ENCODE measurements around the gene PTGER1.

DNA sequence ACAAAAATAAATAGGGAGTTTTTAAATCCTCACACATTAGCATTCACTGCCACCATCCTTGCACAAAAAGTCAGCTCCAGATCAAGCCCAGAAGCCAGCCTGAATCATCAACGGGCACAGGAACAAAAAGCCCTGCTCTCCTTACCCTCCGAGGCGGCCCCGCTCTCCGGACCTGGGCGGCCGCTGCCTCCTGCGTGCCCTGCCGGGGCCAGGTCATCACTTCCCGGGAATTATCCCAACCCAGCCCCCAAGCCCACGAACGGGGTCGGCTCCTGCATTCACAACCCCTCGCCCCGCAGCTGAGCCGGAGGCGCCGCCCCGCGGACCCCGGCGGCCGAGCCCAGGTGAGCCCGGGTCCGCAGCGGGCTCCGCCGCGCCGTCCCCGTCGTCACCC, 42.3 kb upstream of the PTGER1 start:
- TF ChIP-seq CTCF (IDR thresholded peaks at IDR 0.05; ENCODE audit: low read depth, low read length, missing input control) (no peak), FOXA2 (IDR thresholded peaks at IDR 0.05) (no peak), JUND (IDR thresholded peaks at IDR 0.05) (no peak), EGR1 (IDR thresholded peaks at IDR 0.05; ENCODE audit: low read depth in 2 of 2) (no peak), ATF3 (IDR thresholded peaks at IDR 0.05) (no peak), YY1 (IDR thresholded peaks at IDR 0.05) (no peak), HNF4A (conservative IDR thresholded peaks at IDR 0.05) (no peak)
- TF ChIP-seq, protein P1, sequence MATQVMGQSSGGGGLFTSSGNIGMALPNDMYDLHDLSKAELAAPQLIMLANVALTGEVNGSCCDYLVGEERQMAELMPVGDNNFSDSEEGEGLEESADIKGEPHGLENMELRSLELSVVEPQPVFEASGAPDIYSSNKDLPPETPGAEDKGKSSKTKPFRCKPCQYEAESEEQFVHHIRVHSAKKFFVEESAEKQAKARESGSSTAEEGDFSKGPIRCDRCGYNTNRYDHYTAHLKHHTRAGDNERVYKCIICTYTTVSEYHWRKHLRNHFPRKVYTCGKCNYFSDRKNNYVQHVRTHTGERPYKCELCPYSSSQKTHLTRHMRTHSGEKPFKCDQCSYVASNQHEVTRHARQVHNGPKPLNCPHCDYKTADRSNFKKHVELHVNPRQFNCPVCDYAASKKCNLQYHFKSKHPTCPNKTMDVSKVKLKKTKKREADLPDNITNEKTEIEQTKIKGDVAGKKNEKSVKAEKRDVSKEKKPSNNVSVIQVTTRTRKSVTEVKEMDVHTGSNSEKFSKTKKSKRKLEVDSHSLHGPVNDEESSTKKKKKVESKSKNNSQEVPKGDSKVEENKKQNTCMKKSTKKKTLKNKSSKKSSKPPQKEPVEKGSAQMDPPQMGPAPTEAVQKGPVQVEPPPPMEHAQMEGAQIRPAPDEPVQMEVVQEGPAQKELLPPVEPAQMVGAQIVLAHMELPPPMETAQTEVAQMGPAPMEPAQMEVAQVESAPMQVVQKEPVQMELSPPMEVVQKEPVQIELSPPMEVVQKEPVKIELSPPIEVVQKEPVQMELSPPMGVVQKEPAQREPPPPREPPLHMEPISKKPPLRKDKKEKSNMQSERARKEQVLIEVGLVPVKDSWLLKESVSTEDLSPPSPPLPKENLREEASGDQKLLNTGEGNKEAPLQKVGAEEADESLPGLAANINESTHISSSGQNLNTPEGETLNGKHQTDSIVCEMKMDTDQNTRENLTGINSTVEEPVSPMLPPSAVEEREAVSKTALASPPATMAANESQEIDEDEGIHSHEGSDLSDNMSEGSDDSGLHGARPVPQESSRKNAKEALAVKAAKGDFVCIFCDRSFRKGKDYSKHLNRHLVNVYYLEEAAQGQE (IDR thresholded peaks at IDR 0.05) = no peak
- TF ChIP-seq, protein P2, sequence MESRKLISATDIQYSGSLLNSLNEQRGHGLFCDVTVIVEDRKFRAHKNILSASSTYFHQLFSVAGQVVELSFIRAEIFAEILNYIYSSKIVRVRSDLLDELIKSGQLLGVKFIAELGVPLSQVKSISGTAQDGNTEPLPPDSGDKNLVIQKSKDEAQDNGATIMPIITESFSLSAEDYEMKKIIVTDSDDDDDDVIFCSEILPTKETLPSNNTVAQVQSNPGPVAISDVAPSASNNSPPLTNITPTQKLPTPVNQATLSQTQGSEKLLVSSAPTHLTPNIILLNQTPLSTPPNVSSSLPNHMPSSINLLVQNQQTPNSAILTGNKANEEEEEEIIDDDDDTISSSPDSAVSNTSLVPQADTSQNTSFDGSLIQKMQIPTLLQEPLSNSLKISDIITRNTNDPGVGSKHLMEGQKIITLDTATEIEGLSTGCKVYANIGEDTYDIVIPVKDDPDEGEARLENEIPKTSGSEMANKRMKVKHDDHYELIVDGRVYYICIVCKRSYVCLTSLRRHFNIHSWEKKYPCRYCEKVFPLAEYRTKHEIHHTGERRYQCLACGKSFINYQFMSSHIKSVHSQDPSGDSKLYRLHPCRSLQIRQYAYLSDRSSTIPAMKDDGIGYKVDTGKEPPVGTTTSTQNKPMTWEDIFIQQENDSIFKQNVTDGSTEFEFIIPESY (IDR thresholded peaks at IDR 0.05) = no peak

Measured in liver (tissue), 3 donors.